ENCODE results near the gene PSMG2. TPM values are rescaled to one million over a fixed set of nuclear protein-coding genes. Genes with fewer than 3 reads are reported as not detected.

Gene PSMG2
- total and polyA plus RNA-seq, 2 of the 13 experiments (the other 11 are each of a cell fraction or from before 2014, with no cell fraction given) = 53.4 to 94.8 TPM

- TF ChIP-seq SOX13 (IDR thresholded peaks at IDR 0.05) = no peak
- TF ChIP-seq SOX13 (CRISPR knock-in tag; conservative IDR thresholded peaks at IDR 0.05 in 1 of 2, IDR thresholded peaks at IDR 0.05 in 1 of 2) = peak in 1 of 2 experiments; percentile 56; a peak in 2 of 4 replicates
- peak; percentile 88 for TF ChIP-seq HNF4A (CRISPR knock-in tag; IDR thresholded peaks at IDR 0.05)
- TF ChIP-seq BCL6 (CRISPR knock-in tag; IDR thresholded peaks at IDR 0.05) = 0 out of 2 replicates have a peak, but pooled peaks have one; percentile 30
- no peak for TF ChIP-seq HHEX (CRISPR knock-in tag; IDR thresholded peaks at IDR 0.05)
- TF ChIP-seq ZBTB42 (CRISPR knock-in tag; IDR thresholded peaks at IDR 0.05) = no peak
- TF ChIP-seq PAXIP1 (CRISPR knock-in tag; conservative IDR thresholded peaks at IDR 0.05) = peak; percentile 56
- no peak for TF ChIP-seq AGO1 (IDR thresholded peaks at IDR 0.05; ENCODE audit: low read depth, low read length, poor library complexity, severe bottlenecking)
- TF ChIP-seq ZNF280B (CRISPR knock-in tag; IDR thresholded peaks at IDR 0.05; ENCODE audit: borderline replicate concordance) = no peak
- no peak for TF ChIP-seq RELA (CRISPR knock-in tag; IDR thresholded peaks at IDR 0.05)
- 0 out of 4 replicates have a peak, but pooled peaks of 1 of the 2 experiments have one; percentile 23 for TF ChIP-seq EP300 (IDR thresholded peaks at IDR 0.05; ENCODE audit: low read depth in 2 of 2, low read length in 2 of 2)
- no peak for TF ChIP-seq EP300 (CRISPR knock-in tag; IDR thresholded peaks at IDR 0.05; ENCODE audit: borderline replicate concordance)
- TF ChIP-seq GATA4 (IDR thresholded peaks at IDR 0.05; ENCODE audit: borderline replicate concordance, low read depth) = no peak
- no peak for TF ChIP-seq PTBP1 (IDR thresholded peaks at IDR 0.05; ENCODE audit: low read depth, low read length, poor library complexity, severe bottlenecking)
- TF ChIP-seq HMG20A (CRISPR knock-in tag; IDR thresholded peaks at IDR 0.05; ENCODE audit: borderline replicate concordance) = no peak; the same call in 1 of the 2 replicates
- TF ChIP-seq ZNF709 (CRISPR knock-in tag; IDR thresholded peaks at IDR 0.05) = no peak
- TF ChIP-seq ZNF724P (CRISPR knock-in tag; IDR thresholded peaks at IDR 0.05; ENCODE audit: borderline replicate concordance) = no peak
- 0 out of 2 replicates have a peak, but pooled peaks have one; percentile 11 for TF ChIP-seq EED (CRISPR knock-in tag; IDR thresholded peaks at IDR 0.05)
- TF ChIP-seq THRA (CRISPR knock-in tag; IDR thresholded peaks at IDR 0.05; ENCODE audit: borderline replicate concordance) = 0 out of 2 replicates have a peak, but pooled peaks have one; percentile 11
- TF ChIP-seq ZNF773 (CRISPR knock-in tag; IDR thresholded peaks at IDR 0.05; ENCODE audit: borderline replicate concordance) = no peak
- TF ChIP-seq ARID2 (CRISPR knock-in tag; IDR thresholded peaks at IDR 0.05; ENCODE audit: borderline replicate concordance) = no peak
- 0 out of 2 replicates have a peak, but pooled peaks have one; percentile 19 for TF ChIP-seq PITX1 (CRISPR knock-in tag; IDR thresholded peaks at IDR 0.05)
- TF ChIP-seq ESRRA (CRISPR knock-in tag; IDR thresholded peaks at IDR 0.05; ENCODE audit: low read depth) = no peak
- TF ChIP-seq ZBTB7B (CRISPR knock-in tag; IDR thresholded peaks at IDR 0.05) = peak; percentile 62; the same call in 1 of the 2 replicates
- no peak for TF ChIP-seq NCOA5 (CRISPR knock-in tag; IDR thresholded peaks at IDR 0.05)
Measured at GRCh38 chr18:12767580-12768155, 64.8 kb downstream of the PSMG2 start (continued).

Measured in HepG2 (cell line).